ENCODE measurements around the gene BANF1.

Gene BANF1

DNA sequence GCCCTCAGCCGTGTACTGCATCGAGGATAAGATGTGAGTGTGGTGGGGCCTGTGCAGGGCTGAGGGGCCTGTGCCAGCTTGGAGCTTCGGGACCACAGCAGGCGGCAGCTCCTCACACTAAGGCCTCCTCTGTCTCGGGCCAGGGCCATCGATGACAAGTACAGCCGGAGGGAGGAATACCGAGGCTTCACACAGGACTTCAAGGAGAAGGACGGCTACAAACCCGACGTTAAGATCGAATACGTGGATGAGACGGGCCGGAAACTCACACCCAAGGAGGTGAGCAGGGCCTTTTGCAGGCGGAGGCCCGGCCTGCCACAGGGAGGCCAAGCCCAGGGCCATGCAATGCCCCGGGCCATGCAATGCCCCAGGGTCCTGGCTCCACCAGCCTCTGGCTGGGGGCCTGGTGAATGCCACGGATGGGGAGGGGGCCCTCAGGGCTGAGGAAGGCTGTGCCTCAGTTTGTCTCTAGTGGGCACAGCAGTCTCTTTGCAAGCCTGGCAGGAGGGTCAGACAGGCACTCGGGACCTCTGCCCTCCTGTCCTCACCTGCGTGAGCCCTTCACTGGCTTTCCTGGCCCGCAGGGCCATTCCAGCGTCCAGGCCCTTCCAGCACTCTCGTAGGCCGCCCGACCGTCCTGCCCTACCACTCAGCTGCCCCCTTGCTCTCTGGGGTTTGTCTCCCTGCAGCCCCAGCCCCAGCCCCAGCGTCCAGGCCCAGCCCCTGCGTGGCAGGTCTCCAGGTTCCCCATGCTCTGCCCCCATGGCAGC lies 24.5 kb upstream of the BANF1 start:
- in situ Hi-C loops (cut with MboI; ENCODE audit: low sequenced_read_pairs, unreplicated experiment): loop anchor here (25.0 kb wide), 1 partner anchor 266 kb away; the partner anchor contains the start of genes KAT5 and RNASEH2C
- no peak for DNase-seq (ENCODE audit: low spot score)
- TF ChIP-seq CTCF (IDR thresholded peaks at IDR 0.05; ENCODE audit: borderline replicate concordance, control extremely low read depth, extremely low read depth, insufficient read depth, missing control alignments): no peak

DNA sequence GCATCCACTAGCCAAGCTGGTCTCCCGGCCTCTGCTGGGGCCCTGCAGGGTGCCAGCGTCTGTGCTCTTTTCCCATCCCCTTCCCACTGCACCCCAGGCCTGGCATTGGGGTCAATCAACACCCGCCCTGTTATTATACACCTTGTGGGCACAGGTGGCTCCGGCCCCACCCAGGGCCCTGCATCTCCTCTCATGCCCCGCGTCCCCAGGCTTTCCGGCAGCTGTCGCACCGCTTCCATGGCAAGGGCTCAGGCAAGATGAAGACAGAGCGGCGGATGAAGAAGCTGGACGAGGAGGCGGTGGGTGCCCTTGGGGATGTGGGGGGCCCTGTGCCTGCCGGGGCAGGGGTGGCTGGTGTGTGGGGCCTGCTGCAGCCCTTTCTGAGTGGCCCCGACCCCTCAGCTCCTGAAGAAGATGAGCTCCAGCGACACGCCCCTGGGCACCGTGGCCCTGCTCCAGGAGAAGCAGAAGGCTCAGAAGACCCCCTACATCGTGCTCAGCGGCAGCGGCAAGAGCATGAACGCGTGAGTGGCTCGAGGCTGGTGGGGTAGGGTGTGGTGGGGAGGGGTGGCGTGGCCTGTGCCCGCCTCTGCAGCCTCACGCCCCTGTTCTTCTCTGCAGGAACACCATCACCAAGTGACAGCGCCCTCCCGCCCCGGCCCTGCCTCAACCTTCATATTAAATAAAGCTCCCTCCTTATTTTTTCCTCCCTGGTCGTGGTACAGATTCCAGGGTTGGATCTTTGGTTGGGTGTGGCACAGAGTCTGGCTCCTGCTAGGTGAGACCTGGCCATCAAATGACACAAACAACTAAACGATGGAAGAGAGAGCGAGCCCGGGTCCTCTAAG lies 23.7 kb upstream of the BANF1 start:
- in situ Hi-C loops (cut with MboI; ENCODE audit: low sequenced_read_pairs, unreplicated experiment): loop anchor here (25.0 kb wide), 1 partner anchor 266 kb away; the partner anchor contains the start of genes KAT5 and RNASEH2C
- DNase-seq (ENCODE audit: low spot score): no peak
- no peak for TF ChIP-seq CTCF (IDR thresholded peaks at IDR 0.05; ENCODE audit: borderline replicate concordance, control extremely low read depth, extremely low read depth, insufficient read depth, missing control alignments)

GRCh38 chr11:65979261-65979759 lies 23.0 kb upstream of the BANF1 start:
- in situ Hi-C loops (cut with MboI; ENCODE audit: low sequenced_read_pairs, unreplicated experiment): loop anchor here (25.0 kb wide), 1 partner anchor 267 kb away; the partner anchor contains the start of genes KAT5 and RNASEH2C
- no peak for DNase-seq (ENCODE audit: low spot score)
- TF ChIP-seq CTCF (IDR thresholded peaks at IDR 0.05; ENCODE audit: borderline replicate concordance, control extremely low read depth, extremely low read depth, insufficient read depth, missing control alignments): no peak

DNA sequence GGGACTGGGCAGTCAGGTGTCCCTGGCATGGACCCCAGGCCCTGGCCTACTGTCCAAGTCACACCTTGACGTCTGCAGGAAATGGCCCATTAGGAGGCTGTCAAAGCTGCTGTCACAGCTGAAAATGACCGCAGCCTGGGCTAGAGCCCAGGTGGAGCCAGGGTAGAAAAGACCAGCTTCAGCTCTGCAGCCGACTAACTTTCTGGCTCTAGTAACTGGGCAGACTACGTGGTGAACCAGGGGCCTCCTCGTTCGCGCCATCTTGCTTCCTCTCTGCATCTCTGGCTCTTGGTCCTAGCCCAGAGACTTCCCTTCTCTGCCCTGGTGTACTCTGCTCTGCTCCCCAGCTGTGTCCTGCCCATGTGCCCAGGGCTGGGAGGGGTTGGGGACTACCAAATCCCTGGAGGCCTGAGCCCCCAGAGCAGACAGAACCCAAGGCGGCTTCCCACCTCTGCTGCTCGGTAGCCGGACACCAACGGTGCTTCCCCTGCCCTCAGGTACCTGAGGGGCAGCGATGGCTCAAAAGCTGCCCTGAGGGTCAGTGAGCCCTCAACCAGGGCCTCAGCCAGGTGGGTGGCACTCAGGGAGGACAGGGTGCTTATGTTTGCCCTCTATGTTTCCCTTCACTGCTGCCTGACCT lies 21.1 kb upstream of the BANF1 start:
- no peak for TF ChIP-seq CTCF (IDR thresholded peaks at IDR 0.05; ENCODE audit: borderline replicate concordance, control extremely low read depth, extremely low read depth, insufficient read depth, missing control alignments)
- in situ Hi-C loops (cut with MboI; ENCODE audit: low sequenced_read_pairs, unreplicated experiment): loop anchor here (25.0 kb wide), 1 partner anchor 269 kb away; the partner anchor contains the start of genes KAT5 and RNASEH2C
- DNase-seq (ENCODE audit: low spot score): no peak

DNA sequence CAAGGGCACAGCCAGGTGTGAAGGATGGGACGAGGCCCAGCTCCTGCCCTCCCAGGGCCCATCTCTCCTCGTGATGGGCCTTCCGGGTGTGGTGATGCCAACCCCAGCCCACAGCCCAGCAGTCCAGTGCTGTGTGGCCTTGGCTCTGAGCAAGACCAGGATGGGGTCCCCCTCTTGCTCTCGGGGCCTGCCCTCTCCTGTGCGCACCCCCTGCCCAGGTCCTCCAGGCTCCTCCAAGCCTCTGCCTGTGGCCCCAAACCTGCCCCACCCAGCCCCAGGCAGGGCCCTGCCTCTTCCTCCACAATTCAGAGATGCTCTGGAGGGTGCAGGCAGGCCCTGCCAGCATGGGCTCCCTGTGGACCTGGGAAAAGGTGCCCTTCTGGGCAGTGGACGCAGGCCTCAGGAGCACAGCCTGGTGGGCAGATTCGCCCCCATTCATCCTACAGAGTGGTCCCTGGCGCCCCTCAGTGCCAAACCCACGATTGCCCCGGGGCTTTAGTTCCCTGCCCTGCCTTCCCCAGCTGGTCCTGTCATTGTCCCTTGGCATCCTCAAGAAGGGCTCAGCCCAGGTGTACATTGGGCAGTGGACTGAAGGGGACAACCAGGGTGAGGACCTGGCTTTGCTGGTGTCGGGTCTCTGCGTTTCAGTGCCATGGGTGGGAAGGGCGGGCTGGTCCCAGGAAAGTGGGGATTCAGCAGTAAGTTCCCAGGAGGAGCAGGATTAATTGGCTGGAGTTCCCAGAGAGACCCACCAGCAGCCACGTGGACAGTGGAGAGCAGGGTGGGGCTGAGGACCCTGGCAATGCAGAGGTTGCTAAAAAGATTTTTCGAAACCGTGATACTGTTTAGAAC lies 20.1 kb upstream of the BANF1 start:
- no peak for DNase-seq (ENCODE audit: low spot score)
- TF ChIP-seq CTCF (IDR thresholded peaks at IDR 0.05; ENCODE audit: borderline replicate concordance, control extremely low read depth, extremely low read depth, insufficient read depth, missing control alignments): no peak
- in situ Hi-C loops (cut with MboI; ENCODE audit: low sequenced_read_pairs, unreplicated experiment): loop anchor here (25.0 kb wide), 1 partner anchor 270 kb away; the partner anchor contains the start of genes KAT5 and RNASEH2C

Data from GM13976 (cell line).